Putamen (tissue), 1 donor: Measurements from ENCODE around the gene IQCK.

ENCODE experiments used
- DNase-seq: peaks from one replicate; pipeline ENCODE4 v3.0.0-alpha.2; 2016; ENCODE audit warnings: low spot score

Gene IQCK

DNA sequence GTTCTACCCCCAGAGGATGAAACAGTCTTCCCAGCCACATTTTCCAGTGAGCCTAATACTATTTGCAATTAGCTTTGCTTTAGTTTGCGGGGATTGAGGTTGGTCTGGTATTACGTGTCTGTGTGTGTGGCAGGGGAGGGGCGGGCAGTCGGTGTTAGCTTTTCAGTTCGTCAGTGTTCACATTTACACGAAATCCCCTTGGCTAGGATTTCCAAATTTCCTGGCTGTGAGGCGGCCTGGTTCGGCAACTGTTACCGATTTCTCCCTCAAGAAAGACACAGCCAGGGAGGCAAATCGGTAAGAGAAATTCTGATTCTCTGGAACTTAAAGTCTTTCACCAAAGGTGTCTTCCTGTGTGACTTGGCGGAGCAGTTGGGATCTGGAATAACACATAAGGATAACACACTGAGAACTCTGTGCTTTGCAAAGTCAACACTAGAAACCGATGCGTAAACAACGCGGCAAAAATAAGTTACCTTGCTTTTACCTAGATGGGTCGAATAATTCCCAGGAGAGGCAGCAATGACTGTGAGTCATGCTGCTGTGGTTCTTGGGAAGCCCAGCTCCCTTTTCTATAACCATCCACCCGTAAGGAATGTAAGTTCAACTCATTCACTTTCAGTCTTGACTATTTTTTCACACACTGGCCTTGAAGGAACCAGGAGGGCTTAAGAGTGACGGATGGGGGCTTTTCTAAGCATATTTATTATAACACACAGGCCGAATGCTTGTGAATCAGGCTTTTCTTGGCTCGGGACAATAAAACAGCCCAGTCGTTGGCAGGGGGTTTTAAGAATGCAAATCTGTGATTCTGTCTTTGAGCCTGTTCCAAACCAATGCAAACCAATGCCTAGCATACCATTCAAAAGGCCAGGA lies 142.3 kb downstream of the IQCK start:
- peak; percentile 41 for DNase-seq

DNA sequence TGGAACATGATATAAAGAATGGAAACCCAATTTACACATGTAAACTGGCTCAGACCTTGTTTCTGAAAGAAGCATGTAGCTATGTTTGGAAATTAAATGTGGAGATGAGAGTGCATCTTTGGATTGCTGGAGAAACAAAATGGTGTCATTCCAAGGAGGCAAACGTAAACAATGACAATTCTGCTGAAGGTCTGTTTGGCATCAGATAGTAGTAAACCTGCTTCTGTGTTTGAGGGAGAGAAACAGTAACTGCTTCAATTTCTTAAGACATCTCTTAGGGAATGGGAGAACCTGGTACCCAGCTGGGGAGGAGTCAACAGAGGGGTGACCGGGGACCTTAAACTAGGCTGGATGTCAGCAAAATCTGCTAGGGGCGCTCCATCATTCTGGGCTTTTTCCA lies 143.1 kb downstream of the IQCK start:
- no peak for DNase-seq

DNA sequence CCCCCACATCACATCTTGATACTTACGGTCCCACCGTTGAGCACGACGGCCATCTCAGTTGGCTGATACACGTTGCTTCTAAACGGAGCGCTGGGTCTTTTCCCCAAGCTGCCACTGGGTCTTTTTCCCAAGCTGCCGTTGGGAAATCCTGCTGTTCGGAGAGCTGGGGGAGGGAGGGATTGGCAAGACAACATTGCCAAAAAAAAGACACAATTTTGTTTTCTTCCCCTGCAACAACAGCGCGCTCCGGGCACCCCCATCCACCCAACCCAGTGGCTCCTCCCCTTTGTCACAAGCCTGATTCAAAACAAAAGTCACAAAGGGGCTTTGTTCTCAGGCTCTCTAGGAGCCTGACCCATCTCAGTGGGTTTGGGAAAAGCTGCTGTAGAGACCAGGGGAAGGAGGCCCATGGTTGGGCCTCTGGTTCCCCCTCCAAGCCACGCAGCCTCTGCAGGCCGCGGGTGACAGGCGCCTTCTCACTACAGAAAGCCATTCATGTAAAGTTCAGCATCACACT lies 143.8 kb downstream of the IQCK start:
- DNase-seq = peak; percentile 97

DNA sequence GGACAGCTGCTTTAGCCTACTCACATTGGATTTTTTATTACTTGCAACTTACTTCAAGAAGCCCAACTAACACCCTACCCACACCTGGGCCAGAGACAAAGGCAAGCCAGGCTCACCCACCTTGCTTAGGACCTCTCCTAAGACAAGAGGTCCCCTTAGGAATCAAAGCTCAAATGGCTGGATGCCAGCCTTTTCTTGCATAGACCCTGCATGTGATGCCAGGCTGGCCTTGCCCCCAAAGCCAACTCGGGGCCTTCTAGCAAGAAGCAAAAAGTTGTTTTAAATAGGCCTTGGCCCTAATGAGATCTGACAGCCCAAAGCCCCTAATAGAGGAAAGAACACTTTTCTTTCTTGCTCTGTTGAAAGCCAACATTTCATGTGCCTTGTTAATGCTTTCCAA lies 145.9 kb downstream of the IQCK start:
- no peak for DNase-seq

DNA sequence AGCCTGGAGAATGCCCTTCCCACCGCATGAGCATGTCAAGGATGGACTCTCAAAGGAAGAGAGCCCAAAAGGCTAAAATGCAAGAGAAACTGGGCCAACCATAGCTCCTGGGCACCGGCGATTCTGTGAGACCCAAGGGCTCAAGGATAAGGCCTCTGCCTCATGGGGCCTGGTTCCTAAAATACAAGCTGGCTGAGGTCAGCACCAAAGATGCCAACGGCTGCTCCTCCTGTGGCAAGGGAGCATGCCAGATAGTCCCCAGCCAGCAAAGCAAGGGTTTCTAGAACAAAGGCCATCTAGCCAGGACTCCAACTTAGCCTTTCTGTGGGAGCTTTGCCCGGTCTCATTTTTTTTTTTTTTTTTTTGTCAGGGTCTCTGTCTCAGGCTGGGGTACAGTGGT lies 146.5 kb downstream of the IQCK start:
- no peak for DNase-seq

DNA sequence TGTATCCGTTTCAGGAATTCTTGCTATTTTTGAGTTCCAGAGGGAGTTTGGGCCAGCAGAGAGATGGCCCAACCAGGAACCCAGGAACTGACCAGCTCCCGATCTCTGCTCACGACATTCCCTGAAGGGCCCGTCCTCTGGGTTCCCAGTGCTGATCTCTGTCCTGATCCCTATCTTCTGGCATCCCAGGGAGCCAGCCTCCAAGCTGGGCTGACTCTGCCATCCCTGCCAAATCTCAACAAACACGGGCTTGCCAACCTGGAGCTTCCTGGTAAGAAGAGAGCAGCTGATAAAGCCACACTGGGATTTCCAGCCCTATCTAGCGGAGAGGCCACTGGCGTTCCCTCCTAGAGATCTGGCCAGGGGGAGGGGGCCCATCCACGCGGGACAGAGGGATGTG lies 150.3 kb downstream of the IQCK start:
- DNase-seq = no peak

DNA sequence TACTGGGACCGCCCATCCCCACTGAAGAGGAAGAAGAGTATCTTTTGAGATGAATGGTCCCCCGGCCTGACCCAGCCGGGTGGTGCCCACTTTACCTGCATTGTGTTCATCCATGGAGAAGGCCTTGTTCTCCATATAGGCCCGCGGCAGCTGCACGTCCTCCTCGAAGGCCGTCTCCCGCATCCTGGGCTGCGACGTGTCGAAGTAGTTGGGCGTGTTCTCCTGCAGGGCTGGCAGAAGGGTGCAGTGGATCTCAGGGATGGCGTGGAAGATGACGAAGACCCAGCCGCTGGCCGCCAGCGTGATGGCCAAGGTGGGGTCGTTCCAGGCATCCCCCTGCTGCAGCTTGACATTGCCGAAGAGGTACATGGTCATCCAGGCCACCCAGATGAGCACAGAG lies 153.7 kb downstream of the IQCK start:
- DNase-seq = no peak

DNA sequence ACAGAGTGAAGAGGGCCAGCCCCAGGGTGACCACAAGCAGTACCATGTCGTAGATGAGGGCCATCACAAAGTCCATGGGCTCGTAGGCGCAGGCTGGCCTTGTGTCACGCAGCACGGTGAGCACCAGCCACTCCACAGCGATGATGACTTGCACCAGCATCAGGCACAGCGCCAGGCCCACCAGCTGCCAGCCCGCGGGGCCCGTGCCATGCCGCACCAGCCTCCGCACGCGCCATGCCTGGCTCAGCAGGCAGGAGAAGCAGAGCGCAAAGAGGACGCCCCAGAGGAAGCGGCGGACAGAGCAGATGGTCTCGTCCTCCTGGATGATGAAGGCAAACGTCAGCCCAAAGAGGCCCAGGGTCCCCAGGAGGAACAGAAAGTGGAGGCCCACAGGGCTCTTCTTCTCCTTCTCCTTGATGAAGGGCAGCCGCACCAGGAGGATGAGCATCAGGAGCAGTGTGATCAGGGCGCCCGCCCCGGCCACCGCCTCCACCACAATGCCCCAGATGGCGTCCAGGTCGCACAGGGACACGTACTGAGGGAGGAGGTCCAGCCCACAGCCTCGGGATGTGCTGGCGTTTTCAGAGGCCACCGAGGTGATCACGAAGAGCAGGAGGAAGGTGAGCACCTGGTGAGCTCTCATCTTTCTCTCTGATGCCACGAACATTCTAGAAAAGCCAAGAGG lies 154.2 kb downstream of the IQCK start:
- peak; percentile 85 for DNase-seq

DNA sequence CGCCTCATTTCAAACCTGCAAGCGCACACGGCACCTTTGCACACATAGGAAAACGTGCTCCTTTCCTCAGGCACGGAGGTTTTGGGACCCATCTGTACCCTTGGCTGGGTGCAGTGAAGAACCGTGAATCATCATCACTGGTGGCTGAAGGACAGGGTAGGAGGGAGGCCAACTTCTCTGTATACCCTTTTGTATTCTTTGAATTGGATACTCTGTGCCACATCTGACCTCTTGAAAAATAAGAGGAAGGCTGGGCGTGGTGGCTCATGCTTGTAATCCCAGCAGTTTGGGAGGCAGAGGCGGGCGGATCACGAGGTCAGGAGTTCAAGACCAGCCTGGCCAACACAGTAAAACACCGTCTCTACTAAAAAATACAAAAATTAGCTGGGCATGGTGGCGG lies 154.9 kb downstream of the IQCK start:
- DNase-seq = peak; percentile 83

DNA sequence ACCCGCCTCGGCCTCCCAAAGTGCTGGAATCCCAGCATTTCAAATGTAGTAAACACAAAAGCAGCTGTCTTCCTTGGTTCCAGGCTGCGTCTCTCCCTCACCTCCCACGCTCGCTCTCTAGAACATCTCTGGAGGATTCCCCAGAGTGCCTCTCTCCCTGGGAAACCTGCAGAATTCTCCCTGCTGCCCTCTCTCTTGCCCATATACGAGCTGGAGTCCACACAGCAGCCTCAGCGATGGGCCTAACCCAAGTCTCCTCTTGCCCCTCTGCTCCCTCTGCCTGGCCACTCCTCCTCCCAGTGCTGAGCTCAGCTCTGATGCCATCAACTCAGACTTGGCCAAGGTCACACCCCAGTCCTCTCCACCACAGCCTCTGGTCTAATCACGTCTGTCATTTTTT lies 156.0 kb downstream of the IQCK start:
- DNase-seq = peak; percentile 53

DNA sequence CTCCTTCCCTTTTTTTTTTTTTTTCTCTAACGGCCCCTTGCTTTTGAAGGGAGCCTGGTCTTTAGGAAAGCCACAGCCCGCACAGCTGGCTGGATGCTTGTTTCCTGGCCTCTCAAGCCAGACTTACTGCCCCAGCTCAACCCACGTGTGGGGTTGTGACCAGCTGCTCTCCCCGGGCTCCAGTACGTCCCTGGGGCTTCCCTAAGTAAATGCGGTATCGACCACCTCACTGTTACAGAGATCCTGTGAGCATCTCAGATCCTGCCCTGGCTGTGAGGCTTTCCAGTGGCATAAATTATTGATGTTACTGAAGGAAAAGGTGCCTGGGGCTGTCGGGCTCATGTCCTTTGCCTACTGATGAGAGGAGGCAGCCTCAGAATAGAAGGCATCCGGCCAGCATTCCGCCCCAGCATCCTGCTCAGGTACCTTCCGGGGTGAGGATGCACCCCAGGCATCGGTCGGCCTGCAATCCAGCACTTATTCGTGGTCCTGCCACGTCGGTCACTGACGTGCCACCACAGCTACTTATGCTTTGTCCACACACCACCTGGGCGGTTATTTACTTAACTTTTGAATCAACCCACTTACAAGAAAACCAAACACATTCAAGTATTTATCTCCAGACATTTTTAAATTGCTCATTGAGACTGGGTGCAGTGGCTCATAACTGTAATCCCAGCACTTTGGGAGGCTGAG lies 156.9 kb downstream of the IQCK start:
- no peak for DNase-seq

DNA sequence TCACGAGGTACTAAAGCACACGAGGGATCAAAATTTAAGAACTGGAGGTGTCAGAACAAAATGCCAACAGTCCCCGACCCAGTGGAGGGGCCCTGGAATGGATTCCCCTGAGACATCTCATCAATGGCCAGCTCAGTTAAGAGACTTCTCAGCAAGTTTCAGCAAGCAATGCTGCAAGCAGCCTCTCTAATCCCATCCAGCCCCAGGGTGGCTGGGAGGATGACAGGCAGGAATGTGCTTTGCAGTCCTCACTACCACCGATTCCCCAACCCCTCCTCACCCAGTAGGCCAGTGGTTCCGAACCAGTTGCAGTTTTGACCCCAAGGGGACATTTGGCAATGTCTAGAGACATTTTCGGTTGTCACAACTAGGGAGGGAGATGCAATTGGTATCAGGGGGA lies 157.8 kb downstream of the IQCK start:
- no peak for DNase-seq

DNA sequence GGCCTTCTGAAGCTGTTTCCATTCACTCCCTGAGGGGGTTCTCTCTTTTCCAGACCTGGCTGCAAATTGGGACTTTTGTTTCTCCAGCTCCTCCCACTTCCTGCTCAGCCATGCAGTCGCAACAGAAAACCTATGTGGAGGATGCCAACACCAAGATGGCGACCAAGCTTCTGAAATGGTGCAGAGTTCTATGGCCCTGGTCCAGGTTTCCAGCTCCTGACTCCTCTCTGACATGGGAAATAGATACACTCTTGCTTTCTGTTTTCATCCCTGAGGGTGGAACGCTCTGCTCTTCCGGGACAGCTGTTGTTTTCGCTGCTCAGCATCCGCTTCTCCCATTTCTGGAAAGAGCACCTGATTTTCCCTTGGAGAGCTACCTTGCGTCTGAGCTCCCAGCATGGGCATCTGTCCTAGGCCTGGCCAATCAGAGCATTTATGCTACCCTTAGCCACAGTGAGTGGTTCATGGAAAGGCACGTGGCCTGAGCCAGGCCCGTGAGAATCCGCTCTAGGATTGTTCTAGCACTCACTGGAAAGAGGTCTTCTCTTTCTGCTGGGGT lies 158.5 kb downstream of the IQCK start:
- no peak for DNase-seq

DNA sequence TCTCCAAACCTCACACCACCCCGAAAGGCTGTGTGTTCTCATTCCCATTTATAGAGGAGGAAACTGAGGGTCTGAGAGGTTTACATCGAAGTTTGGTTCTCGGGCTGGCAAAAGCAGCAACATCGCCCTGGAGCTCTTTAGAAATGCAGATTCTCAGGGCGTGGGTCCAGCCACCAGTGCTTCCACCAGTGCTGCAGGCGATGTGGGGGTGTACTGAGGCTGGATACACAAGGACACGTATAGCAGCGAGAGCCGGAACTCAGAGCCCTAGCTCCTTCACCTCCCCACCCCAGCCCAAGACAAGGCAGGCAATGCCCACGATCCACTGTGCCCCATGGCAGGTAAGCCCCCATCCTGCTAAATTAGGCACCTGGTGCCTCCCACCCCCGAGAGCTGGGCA lies 160.7 kb downstream of the IQCK start:
- no peak for DNase-seq

DNA sequence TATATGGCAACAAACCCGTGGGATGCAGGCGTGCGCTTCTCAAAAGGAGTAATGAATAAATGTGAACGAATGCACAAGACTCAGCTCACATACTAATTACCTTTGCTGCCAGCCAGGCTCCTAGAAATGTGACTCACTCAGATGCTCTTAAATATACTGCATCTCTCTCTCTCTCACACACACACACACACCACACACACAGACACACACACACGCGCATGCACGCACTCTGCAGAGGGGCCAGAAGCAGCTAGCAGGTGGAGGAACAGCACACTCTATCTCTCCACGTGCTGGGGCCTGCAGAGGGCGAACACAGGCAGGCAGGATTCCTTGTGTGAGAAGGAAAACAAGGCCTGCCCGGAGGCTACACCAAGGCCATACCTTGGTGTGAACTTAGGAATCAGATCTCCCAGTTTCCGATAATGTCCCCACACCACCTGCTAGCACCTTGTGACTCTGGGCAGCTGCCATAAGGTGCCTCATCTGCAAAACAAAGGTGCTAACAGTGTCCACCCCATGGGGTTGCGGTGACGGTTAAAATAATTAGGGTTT lies 161.2 kb downstream of the IQCK start:
- DNase-seq = peak; percentile 73

DNA sequence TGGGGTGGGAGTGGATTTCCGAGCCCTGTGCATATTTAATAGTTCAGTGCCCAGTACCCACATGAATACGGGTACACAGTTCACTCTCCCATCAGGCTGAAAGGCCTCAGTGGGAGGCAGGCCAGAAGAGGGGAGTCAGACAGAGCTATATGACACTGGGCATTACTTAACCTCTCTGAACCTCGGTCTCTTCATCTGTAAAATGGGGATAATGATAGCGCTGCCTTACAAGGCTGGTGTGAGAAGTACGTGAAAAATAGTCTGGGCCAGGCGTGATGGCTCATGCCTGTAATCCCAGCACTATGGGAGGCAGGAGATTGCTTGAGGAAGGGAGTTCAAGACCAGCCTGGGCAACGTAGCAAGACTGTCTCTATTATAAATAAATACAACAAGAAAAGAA lies 163.0 kb downstream of the IQCK start:
- DNase-seq = no peak

DNA sequence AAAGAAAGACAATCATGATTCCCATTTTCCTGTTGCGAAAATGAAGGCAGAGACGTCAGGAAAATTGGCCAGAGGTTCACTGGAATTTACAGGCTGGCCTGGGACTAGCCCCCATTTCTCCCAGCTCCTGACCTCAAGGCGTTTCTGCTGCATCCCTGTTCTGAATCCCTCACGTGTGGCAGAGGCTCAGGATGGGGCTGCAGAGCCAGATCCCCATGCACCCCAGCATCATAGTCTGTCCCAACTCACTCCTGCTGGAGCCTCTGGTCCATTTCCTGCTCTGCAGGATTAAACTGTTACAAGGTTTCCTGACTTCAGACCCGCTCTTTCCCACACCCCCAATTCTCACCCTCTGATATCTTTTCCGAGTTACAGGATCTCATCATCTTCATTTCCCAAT lies 163.7 kb downstream of the IQCK start:
- DNase-seq = no peak

DNA sequence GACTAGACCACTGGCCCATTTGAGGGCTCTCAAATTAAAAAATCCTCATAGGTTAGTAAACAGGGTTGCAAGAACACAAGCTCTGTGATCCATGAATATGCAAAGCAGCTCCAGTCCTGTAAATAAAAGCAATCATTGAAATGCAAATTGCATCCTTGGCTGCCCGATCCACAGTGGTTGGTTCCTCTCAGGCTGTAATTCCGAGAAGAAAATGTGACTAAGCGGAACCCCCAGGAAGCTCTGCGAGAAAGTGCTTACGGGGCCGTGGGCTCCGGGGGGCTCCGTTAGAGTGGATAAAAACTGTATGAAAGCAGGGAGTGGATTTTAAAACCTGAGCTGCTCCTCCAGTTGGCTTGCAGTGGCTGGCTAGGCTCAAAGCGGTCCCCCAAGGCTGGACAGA lies 164.1 kb downstream of the IQCK start:
- DNase-seq = peak; percentile 76

DNA sequence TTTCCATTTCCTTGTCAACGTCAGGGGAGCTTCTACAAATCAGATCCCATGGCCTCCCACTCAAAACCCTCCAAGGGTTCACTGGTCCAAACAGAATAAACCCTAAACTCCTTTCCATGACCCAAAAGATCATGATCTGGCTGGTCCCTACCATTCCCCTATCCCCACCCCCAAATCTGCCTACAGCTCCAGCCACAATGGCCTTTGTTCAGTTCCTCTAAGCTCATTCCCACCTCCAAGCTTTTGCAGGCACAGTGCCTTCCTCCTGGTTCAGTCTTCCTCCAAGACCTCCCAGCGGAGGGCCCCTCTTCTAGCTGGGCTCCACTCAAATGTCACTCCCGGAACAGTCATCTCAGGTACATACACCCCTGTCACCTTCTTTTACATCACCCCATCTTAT lies 164.6 kb downstream of the IQCK start:
- DNase-seq = peak; percentile 62

DNA sequence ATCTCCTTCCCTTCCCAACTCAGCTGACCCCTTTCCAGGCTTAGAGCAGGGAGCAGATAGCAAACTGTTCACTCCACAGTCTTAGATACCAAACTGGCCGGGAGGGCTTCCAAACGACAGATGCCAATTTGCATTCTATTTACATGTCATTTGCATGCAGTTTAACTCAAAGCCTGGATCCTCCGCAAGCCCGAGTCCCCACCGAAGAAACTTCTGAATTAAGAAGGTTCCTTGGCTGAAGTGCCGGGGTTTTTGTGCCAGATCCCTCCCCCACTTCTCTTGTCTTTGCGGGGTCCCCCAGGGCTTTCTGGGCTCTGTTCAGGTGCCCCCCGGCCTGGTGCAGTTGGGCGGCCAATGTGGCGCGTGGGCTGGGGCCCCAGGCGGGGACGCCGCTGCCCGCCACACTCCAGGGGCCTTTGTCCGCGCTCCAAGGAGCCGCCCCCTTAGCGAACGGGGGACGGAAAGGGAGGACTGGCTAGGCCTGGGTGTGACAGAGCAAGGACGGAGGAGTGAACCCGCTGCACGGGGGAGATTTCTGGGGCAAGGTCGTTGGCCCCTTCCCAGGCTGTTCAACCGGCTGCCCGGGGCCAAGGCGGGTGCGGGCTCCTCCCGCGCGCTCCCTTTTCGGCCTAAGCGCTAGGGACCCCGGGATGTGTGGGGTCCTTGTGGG lies 165.4 kb downstream of the IQCK start:
- peak; percentile 93 for DNase-seq

DNA sequence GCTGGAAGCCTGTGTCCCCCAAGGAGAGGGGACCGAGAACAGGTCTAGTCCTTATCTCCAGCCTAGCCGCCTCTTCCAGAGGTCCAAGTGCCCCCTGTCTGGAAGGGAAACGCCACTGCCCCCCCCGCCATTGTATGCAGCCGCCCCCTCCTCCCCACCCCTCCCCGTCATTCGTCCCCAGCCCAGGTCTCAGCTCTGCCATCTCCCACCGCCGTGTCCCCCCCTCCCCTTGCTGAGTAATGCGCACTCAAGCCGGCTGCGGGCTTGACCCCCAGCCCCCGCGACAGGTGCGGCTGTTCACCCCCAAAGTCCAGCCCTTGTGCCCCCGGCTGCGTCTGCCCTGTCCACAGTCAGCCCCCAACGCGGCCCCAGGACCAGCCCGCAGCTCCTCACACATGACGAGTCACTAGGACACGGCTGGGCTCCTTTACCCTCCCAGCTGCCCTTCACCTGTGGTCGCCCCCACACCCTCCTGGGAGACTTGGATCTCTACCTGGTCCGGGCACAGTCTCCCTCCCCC lies 166.0 kb downstream of the IQCK start:
- no peak for DNase-seq
